ENCODE measurements around the gene LANCL2. TPM values are rescaled to one million over a fixed set of nuclear protein-coding genes. Genes with fewer than 3 reads are reported as not detected.

The LANCL2 gene
- total RNA-seq, 1 donor from 2014 or later, result 7.1 TPM

GRCh38 chr7:55336540-55336939, 28.6 kb upstream of the LANCL2 start:
- Histone ChIP-seq H3K79me2 (ENCODE audit: low read depth) (no peaks in the 10 kb centered on the region), H3K4me1 (no peaks in the 10 kb centered on the region), H3K27me3 (no peaks in the 10 kb centered on the region), H3K27ac (no peak overlapping the region), H3K4me3 (no peak overlapping the region), H2AFZ (replicated peaks) (no peak overlapping the region), H3F3A (ENCODE audit: low read depth) (no peaks in the 10 kb centered on the region), H3K9me3 (ENCODE audit: low read depth) (no peaks in the 10 kb centered on the region), H3K9ac (no peak overlapping the region), H3K36me3 (no peaks in the 10 kb centered on the region), H4K20me1 (ENCODE audit: low read depth) (no peaks in the 10 kb centered on the region), H3K4me2 (no peak overlapping the region)
- TF ChIP-seq EZH2phosphoT487 (IDR thresholded peaks at IDR 0.05) (no peak), EZH2 (IDR thresholded peaks at IDR 0.05) (no peak)
- TF ChIP-seq, protein P1, sequence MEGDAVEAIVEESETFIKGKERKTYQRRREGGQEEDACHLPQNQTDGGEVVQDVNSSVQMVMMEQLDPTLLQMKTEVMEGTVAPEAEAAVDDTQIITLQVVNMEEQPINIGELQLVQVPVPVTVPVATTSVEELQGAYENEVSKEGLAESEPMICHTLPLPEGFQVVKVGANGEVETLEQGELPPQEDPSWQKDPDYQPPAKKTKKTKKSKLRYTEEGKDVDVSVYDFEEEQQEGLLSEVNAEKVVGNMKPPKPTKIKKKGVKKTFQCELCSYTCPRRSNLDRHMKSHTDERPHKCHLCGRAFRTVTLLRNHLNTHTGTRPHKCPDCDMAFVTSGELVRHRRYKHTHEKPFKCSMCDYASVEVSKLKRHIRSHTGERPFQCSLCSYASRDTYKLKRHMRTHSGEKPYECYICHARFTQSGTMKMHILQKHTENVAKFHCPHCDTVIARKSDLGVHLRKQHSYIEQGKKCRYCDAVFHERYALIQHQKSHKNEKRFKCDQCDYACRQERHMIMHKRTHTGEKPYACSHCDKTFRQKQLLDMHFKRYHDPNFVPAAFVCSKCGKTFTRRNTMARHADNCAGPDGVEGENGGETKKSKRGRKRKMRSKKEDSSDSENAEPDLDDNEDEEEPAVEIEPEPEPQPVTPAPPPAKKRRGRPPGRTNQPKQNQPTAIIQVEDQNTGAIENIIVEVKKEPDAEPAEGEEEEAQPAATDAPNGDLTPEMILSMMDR (IDR thresholded peaks at IDR 0.05), result no peak
- H3K36me3 Mint-ChIP-seq, result no peaks in the 10 kb centered on the region
- no peak overlapping the region for H3K4me3 Mint-ChIP-seq
- H3K27ac Mint-ChIP-seq, result no peak overlapping the region
- H3K4me1 Mint-ChIP-seq, result no peaks in the 10 kb centered on the region
- no peak for DNase-seq (ENCODE audit: low spot score)
- H3K9me3 Mint-ChIP-seq, result peaks cover 3% of the 10 kb centered on the region
- H3K27me3 Mint-ChIP-seq (ENCODE audit: insufficient read depth, low read depth), result no peaks in the 10 kb centered on the region

DNA sequence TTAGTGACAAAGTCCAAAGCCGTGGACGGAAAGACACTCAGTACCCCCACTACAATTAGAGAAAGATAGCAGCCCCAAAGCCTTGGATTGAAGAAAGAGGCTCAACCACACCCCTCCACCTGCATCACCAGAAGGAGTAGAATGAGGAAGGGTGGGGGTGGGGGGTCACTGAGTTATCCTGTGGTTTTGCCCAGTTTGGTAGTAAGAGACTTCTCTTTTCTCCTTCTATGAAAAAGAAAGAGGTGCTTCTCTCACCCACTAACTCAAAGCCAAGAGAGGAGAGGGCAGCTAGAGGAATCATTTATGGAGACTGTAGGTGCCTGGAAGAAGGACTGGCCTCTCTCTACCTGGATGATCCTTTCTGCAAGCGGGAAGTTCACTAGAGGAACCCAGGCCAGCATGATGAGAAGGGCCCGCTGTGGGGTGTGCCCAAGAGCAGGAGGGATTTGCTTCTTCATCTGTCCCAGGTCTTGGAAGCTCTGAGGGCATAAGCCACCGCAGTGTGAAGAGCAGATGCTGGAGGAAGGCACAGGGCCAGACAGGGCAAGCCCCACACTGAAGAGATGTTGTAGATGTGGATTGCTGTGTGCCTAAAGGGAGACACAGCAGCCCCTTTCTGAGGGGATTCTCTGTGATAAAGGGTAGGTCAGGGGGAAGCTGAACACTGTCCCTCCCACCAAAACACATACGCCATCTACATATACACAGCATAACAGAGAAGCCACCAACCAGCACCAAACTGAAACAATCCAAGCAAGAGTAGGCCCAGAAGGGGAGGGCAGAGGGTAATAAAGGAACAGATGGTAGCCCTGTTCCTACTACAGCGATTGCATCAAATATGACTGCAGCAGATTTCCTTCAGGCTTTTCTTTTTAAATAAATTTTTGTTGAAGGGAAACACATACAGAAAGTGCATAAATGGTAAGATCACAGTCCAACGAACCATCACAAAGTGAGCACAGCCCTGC, 25.8 kb upstream of the LANCL2 start:
- H3K27me3 Mint-ChIP-seq (ENCODE audit: insufficient read depth, low read depth), result peaks cover 2% of the 10 kb centered on the region
- TF ChIP-seq EZH2 (IDR thresholded peaks at IDR 0.05) (no peak), EZH2phosphoT487 (IDR thresholded peaks at IDR 0.05) (no peak)
- TF ChIP-seq, protein P1 (IDR thresholded peaks at IDR 0.05), result no peak
- no peaks in the 10 kb centered on the region for H3K4me1 Mint-ChIP-seq
- H3K36me3 ChIP-seq, result no peaks in the 10 kb centered on the region
- no peak overlapping the region for H3K27ac Mint-ChIP-seq
- no peaks in the 10 kb centered on the region for H3K27me3 ChIP-seq
- no peaks in the 10 kb centered on the region for H3K9me3 ChIP-seq (ENCODE audit: low read depth)
- no peaks in the 10 kb centered on the region for H3K79me2 ChIP-seq (ENCODE audit: low read depth)
- H3K36me3 Mint-ChIP-seq, result no peaks in the 10 kb centered on the region
- H3K9ac ChIP-seq, result no peak overlapping the region
- DNase-seq (ENCODE audit: low spot score), result no peak
- H2AFZ ChIP-seq (replicated peaks), result no peak overlapping the region
- no peak overlapping the region for H3K4me3 Mint-ChIP-seq
- H4K20me1 ChIP-seq (ENCODE audit: low read depth), result no peaks in the 10 kb centered on the region
- H3K4me2 ChIP-seq, result no peak overlapping the region
- H3K27ac ChIP-seq, result no peak overlapping the region
- no peak overlapping the region for H3K4me3 ChIP-seq
- no peaks in the 10 kb centered on the region for H3K4me1 ChIP-seq
- no peaks in the 10 kb centered on the region for H3F3A ChIP-seq (ENCODE audit: low read depth)
- peaks cover 8% of the 10 kb centered on the region for H3K9me3 Mint-ChIP-seq

DNA sequence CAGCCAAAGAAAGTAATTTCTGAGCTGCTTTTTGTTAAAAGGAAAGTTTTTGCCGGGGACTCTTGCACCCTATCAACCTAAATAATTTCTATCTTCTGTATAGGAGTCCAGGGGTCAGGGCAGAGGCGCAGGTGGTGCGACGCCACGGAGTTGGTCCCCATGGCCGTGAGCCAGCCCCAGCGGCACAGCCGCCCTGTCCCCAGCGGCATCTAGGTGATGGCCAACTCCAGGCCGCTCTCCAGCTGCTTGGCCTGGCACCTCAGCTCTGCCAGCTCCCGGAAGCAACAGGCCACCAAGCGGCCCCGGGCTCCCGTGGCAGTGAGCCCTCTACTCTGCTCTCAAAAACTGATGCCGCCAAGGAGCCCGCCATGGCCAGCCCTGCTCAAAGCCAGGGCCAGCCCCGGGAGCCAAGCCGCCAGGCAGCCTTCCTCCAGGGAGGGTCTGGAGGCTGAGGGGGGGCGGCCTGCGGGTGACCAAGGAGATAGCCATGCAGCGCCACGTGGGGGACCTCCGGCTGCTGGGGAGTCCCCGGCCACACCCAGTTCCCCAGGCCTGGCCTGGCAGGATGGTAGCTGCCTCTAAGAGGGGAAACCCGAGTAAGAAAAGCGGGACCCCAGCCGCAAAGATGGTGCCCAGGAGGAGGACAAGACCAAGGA, 22.8 kb upstream of the LANCL2 start:
- H3K79me2 ChIP-seq (ENCODE audit: low read depth), result no peaks in the 10 kb centered on the region
- H3K4me3 ChIP-seq, result no peak overlapping the region
- DNase-seq (ENCODE audit: low spot score), result no peak
- H3F3A ChIP-seq (ENCODE audit: low read depth), result no peaks in the 10 kb centered on the region
- no peaks in the 10 kb centered on the region for H4K20me1 ChIP-seq (ENCODE audit: low read depth)
- H3K27me3 ChIP-seq, result no peaks in the 10 kb centered on the region
- no peaks in the 10 kb centered on the region for H3K9me3 ChIP-seq (ENCODE audit: low read depth)
- H3K4me3 Mint-ChIP-seq, result no peak overlapping the region
- no peak overlapping the region for H3K27ac ChIP-seq
- no peaks in the 10 kb centered on the region for H3K36me3 ChIP-seq
- H2AFZ ChIP-seq (replicated peaks), result no peak overlapping the region
- no peak overlapping the region for H3K4me2 ChIP-seq
- peaks cover 5% of the 10 kb centered on the region for H3K27me3 Mint-ChIP-seq (ENCODE audit: insufficient read depth, low read depth)
- no peaks in the 10 kb centered on the region for H3K36me3 Mint-ChIP-seq
- H3K27ac Mint-ChIP-seq, result no peak overlapping the region
- H3K4me1 Mint-ChIP-seq, result no peaks in the 10 kb centered on the region
- peaks cover 10% of the 10 kb centered on the region for H3K9me3 Mint-ChIP-seq
- TF ChIP-seq EZH2 (IDR thresholded peaks at IDR 0.05) (no peak), EZH2phosphoT487 (IDR thresholded peaks at IDR 0.05) (no peak)
- TF ChIP-seq, protein P1 (IDR thresholded peaks at IDR 0.05), result no peak
- no peaks in the 10 kb centered on the region for H3K4me1 ChIP-seq
- H3K9ac ChIP-seq, result no peak overlapping the region

Measured in neural progenitor cell (in vitro differentiated cells).